OCI-LY1 (cell line): ENCODE measurements around the gene SLIRP.

Experiments used
- CTCF ChIP-seq: fragments of 200-600 bp; sonication (generic), shearing (Covaris generic); IDR thresholded peaks from 2 replicates; pipeline ENCODE4 v1.5.1; 2017; ENCODE audit warnings: mild to moderate bottlenecking, antibody characterized with exemption, low read length, moderate library complexity, mixed read lengths
- EZH2 ChIP-seq: fragments of 200-600 bp; sonication (generic), shearing (Covaris generic); IDR thresholded peaks from 2 replicates; pipeline ENCODE4 v1.8.0; 2017; ENCODE audit warnings: borderline replicate concordance, mixed run types, mild to moderate bottlenecking, antibody characterized with exemption, low read length, moderate library complexity, mixed read lengths

GRCh38 chr14:77722301-77722700 lies 14.4 kb downstream of the SLIRP start:
- no peak for TF ChIP-seq CTCF
- TF ChIP-seq EZH2, result no peak
